H1 (cell line): ENCODE data around the gene RGN. TPM values are rescaled to one million over a fixed set of nuclear protein-coding genes. Genes with fewer than 3 reads are reported as not detected.

Source experiments
- CTCF ChIA-PET: fragments of 300-600 bp; sonication (Branson Sonifier 250); formaldehyde crosslinking; loops from one replicate; lab custom pipeline; 2021; ENCODE audit not compliant: partially characterized antibody; lab: Charles Lee
- POLR2A ChIA-PET: fragments of 300-600 bp; sonication (Branson Sonifier 250); formaldehyde crosslinking; loops from one replicate; lab custom pipeline; 2021; ENCODE audit warnings: inconsistent platforms; ENCODE audit not compliant: partially characterized antibody; lab: Charles Lee
- DNase-seq, 2 experiments: peaks; one replicate each; pipeline versions ENCODE4 v3.0.0 to v3.0.0-alpha.2; 2010 to 2022; ENCODE audit warnings: low spot score in 2 of 2, low read depth in 1 of 2, mixed read lengths in 1 of 2
- FAIRE-seq: peaks from 2 replicates; lab custom pipeline; 2011; peaks lifted over from hg19 to GRCh38; lab: Jason Lieb, UNC
- H2AFZ ChIP-seq: 2 replicates; pipeline ENCODE4 v1.8.1; 2012; ENCODE audit warnings: low read length, inconsistent platforms
- H2AK5ac ChIP-seq: 2 replicates; pipeline ENCODE4 v1.6.1; 2013; ENCODE audit warnings: low read depth, low read length
- H2BK120ac ChIP-seq: replicated peaks from 2 replicates; pipeline ENCODE3; 2013; ENCODE audit warnings: low read depth, low read length, inconsistent platforms
- H2BK12ac ChIP-seq: 2 replicates; pipeline ENCODE4 v1.6.1; 2013; ENCODE audit warnings: low read depth, low read length
- H2BK15ac ChIP-seq: 2 replicates; pipeline ENCODE4 v1.6.1; 2013; ENCODE audit warnings: low read length
- H2BK20ac ChIP-seq: 2 replicates; pipeline ENCODE4 v1.6.1; 2013; ENCODE audit warnings: low read length
- H2BK5ac ChIP-seq: 2 replicates; pipeline ENCODE4 v1.6.1; 2013; ENCODE audit warnings: low read depth, low read length
- H3K14ac ChIP-seq: 2 replicates; pipeline ENCODE4 v1.6.1; 2013; ENCODE audit warnings: inconsistent platforms; ENCODE audit not compliant: insufficient read length
- H3K18ac ChIP-seq: 2 replicates; pipeline ENCODE4 v1.6.1; 2013; ENCODE audit warnings: low read length; ENCODE audit errors: extremely low read depth
- H3K23ac ChIP-seq: 2 replicates; pipeline ENCODE4 v1.6.1; 2013; ENCODE audit warnings: inconsistent platforms; ENCODE audit not compliant: insufficient read length
- H3K23me2 ChIP-seq: 2 replicates; pipeline ENCODE4 v1.6.1; 2013; ENCODE audit warnings: low read depth, low read length
- H3K27ac ChIP-seq: 2 replicates; pipeline ENCODE4 v1.6.1; 2011; ENCODE audit warnings: low read depth, low read length, inconsistent platforms
- H3K27me3 ChIP-seq, 4 experiments: replicated peaks in 1 of 4; 1 replicate in 1 of 4; 2 replicates in 3 of 4; pipeline versions ENCODE4 v1.6.1 to v1.8.1; 2011 to 2013; ENCODE audit warnings: low read length in 3 of 4, mild to moderate bottlenecking in 3 of 4, inconsistent platforms in 2 of 4, mixed read lengths in 2 of 4, moderate library complexity in 1 of 4; ENCODE audit not compliant: control insufficient read depth in 3 of 4, insufficient read depth in 3 of 4; ENCODE audit errors: extremely low read depth in 1 of 4
- H3K36me3 ChIP-seq, 4 experiments: 2 replicates each; pipeline versions ENCODE4 v1.6.1 to v1.8.1; 2011 to 2013; ENCODE audit warnings: mild to moderate bottlenecking in 4 of 4, low read length in 3 of 4, moderate library complexity in 2 of 4, control low read depth in 1 of 4, inconsistent platforms in 1 of 4; ENCODE audit not compliant: insufficient read depth in 4 of 4, control insufficient read depth in 2 of 4
- H3K4ac ChIP-seq: replicated peaks from 2 replicates; pipeline ENCODE3; 2013; ENCODE audit warnings: low read length, low read depth, mixed read lengths, inconsistent platforms; ENCODE audit not compliant: insufficient read length
- H3K4me1 ChIP-seq, 4 experiments: replicated peaks in 1 of 4; 1 replicate in 1 of 4; 2 replicates in 3 of 4; pipeline versions ENCODE4 v1.6.1 to v1.8.1; 2011 to 2013; ENCODE audit warnings: low read length in 3 of 4, inconsistent platforms in 2 of 4, mixed read lengths in 1 of 4; ENCODE audit not compliant: insufficient read depth in 4 of 4, control insufficient read depth in 3 of 4
- H3K4me2 ChIP-seq, 2 experiments: 2 replicates each; pipeline versions ENCODE4 v1.6.1 to v1.8.1; 2011 to 2013; ENCODE audit warnings: low read depth in 2 of 2, low read length in 2 of 2, control low read depth in 1 of 2, inconsistent platforms in 1 of 2, mild to moderate bottlenecking in 1 of 2; ENCODE audit not compliant: insufficient read depth in 1 of 2
- H3K4me3 ChIP-seq, 4 experiments: fragments of 200-600, 300-600 bp in 1 of 4; sonication (generic), shearing (Covaris generic), sonication (Bioruptor Twin) in 1 of 4; 2 replicates each; pipeline versions ENCODE4 v1.5.1 to v1.8.1; 2011 to 2016; ENCODE audit warnings: low read length in 4 of 4, low read depth in 3 of 4, control low read depth in 2 of 4, inconsistent platforms in 2 of 4, mild to moderate bottlenecking in 2 of 4, mixed read lengths in 1 of 4, moderate library complexity in 1 of 4; ENCODE audit not compliant: insufficient read depth in 2 of 4; ENCODE audit errors: extremely low read depth in 1 of 4
- H3K56ac ChIP-seq: replicated peaks from 2 replicates; pipeline ENCODE3; 2013; ENCODE audit warnings: low read depth, mild to moderate bottlenecking, mixed read lengths, low read length, inconsistent platforms; ENCODE audit not compliant: insufficient read length
- H3K79me1 ChIP-seq: 2 replicates; pipeline ENCODE4 v1.6.1; 2013; ENCODE audit warnings: low read depth, low read length, control low read depth
- H3K79me2 ChIP-seq, 2 experiments: 2 replicates each; pipeline versions ENCODE4 v1.6.1 to v1.8.1; 2012 to 2013; ENCODE audit warnings: low read length in 2 of 2, mild to moderate bottlenecking in 2 of 2, inconsistent platforms in 1 of 2; ENCODE audit not compliant: insufficient read depth in 2 of 2, control insufficient read depth in 1 of 2
- H3K9ac ChIP-seq, 4 experiments: replicated peaks in 1 of 4; 1 replicate in 1 of 4; 2 replicates in 3 of 4; pipeline versions ENCODE4 v1.6.1 to v1.8.1; 2011 to 2013; ENCODE audit warnings: low read depth in 3 of 4, low read length in 3 of 4, control low read depth in 2 of 4, mild to moderate bottlenecking in 2 of 4, moderate library complexity in 2 of 4, inconsistent platforms in 1 of 4; ENCODE audit errors: extremely low read depth in 1 of 4
- H3K9me3 ChIP-seq, 2 experiments: 2 replicates each; pipeline versions ENCODE4 v1.6.1 to v1.8.1; 2012 to 2013; ENCODE audit warnings: mild to moderate bottlenecking in 2 of 2, moderate library complexity in 2 of 2, control low read depth in 1 of 2, inconsistent platforms in 1 of 2, low read depth in 1 of 2, low read length in 1 of 2, mixed read lengths in 1 of 2; ENCODE audit not compliant: insufficient read depth in 2 of 2
- H4K20me1 ChIP-seq, 2 experiments: replicated peaks in 1 of 2; 2 replicates each; pipeline versions ENCODE3 to v1.8.1; 2011 to 2013; ENCODE audit warnings: inconsistent platforms in 2 of 2, low read length in 2 of 2, mild to moderate bottlenecking in 1 of 2; ENCODE audit not compliant: insufficient read depth in 2 of 2, control insufficient read depth in 1 of 2
- H4K5ac ChIP-seq: 2 replicates; pipeline ENCODE4 v1.6.1; 2013; ENCODE audit warnings: low read length, low read depth, mixed read lengths, inconsistent platforms; ENCODE audit not compliant: insufficient read length
- H4K8ac ChIP-seq: 2 replicates; pipeline ENCODE4 v1.8.0; 2013; ENCODE audit warnings: mild to moderate bottlenecking, moderate library complexity, low read length, inconsistent platforms; ENCODE audit not compliant: insufficient read depth; ENCODE audit errors: extremely low read depth
- H4K91ac ChIP-seq: replicated peaks from 2 replicates; pipeline ENCODE3; 2013; ENCODE audit warnings: low read length, mixed read lengths, inconsistent platforms; ENCODE audit not compliant: insufficient read length
- ATF2 ChIP-seq: IDR thresholded peaks from 2 replicates; pipeline ENCODE4 v1.6.1; 2012; ENCODE audit warnings: low read length, inconsistent platforms
- BCL11A ChIP-seq, 2 experiments: IDR thresholded peaks; one replicate each; pipeline ENCODE4 v1.6.1; 2011; ENCODE audit warnings: low read depth in 2 of 2, low read length in 2 of 2, mild to moderate bottlenecking in 2 of 2
- CHD2 ChIP-seq: IDR thresholded peaks from 2 replicates; pipeline ENCODE4 v1.6.1; 2012; ENCODE audit warnings: low read length, improper control_type of control experiment
- HDAC2 ChIP-seq, 2 experiments: fragments of 300-600 bp in 1 of 2; sonication (generic) in 1 of 2; IDR thresholded peaks; 2 replicates each; pipeline ENCODE4 v1.6.1; 2011 to 2012; ENCODE audit warnings: low read depth in 2 of 2, low read length in 2 of 2, mild to moderate bottlenecking in 2 of 2, moderate library complexity in 2 of 2, borderline replicate concordance in 1 of 2, inconsistent platforms in 1 of 2
- NANOG ChIP-seq: IDR thresholded peaks from 2 replicates; pipeline ENCODE4 v1.6.1; 2011; ENCODE audit warnings: low read length, low read depth, mild to moderate bottlenecking, inconsistent platforms; ENCODE audit not compliant: insufficient read depth, poor library complexity, severe bottlenecking
- POU5F1 ChIP-seq: IDR thresholded peaks from 2 replicates; pipeline ENCODE4 v1.6.1; 2011; ENCODE audit warnings: low read depth, mild to moderate bottlenecking, low read length, moderate library complexity
- SAP30 ChIP-seq: fragments of 300-600 bp; sonication (generic); IDR thresholded peaks from 2 replicates; pipeline ENCODE4 v1.7.1; 2012; ENCODE audit warnings: low read length, moderate library complexity, mild to moderate bottlenecking, inconsistent platforms; ENCODE audit not compliant: insufficient read depth, insufficient replicate concordance
- SP4 ChIP-seq: IDR thresholded peaks from 2 replicates; pipeline ENCODE4 v1.6.1; 2012; ENCODE audit warnings: low read length, inconsistent platforms
- TCF12 ChIP-seq: IDR thresholded peaks from 2 replicates; pipeline ENCODE4 v1.6.1; 2011; ENCODE audit warnings: low read depth, mild to moderate bottlenecking, low read length
- YY1 ChIP-seq: IDR thresholded peaks from 2 replicates; pipeline ENCODE4 v1.6.1; 2011; ENCODE audit warnings: low read depth, mild to moderate bottlenecking, low read length
- WGBS, 2 experiments: shearing (Covaris generic) in 1 of 2; methylation state at CpG; one replicate each; pipeline versions ENCODE4 v1.1.6 to v1.1.7; 2013 to 2015; ENCODE audit warnings: low lambda C conversion rate in 2 of 2, mixed read lengths in 2 of 2, inconsistent platforms in 1 of 2, low coverage in 1 of 2, missing lambda C conversion rate in 1 of 2; ENCODE audit not compliant: insufficient replicate concordance in 2 of 2, insufficient coverage in 1 of 2, insufficient read length in 1 of 2; ENCODE audit errors: extremely low coverage in 1 of 2, missing lambda C conversion rate in 1 of 2; 5-methylcytosine and 5-hydroxymethylcytosine counted together
- polyA plus RNA-seq, 7 experiments: library from polyadenylated mRNA; depleted of rRNA in 3 of 7; stranded (reverse) in 5 of 7; unstranded in 2 of 7; fragments of >200 nt in 5 of 7; fragments of 200-250 nt in 2 of 7; gene quantifications; 1 replicate in 5 of 7; 2 replicates in 1 of 7; 4 replicates in 1 of 7; pipeline versions ENCODE4 v1.2.1 to v1.2.3, GENCODE V29; 2011 to 2013; ENCODE audit warnings: missing spikeins in 2 of 7, mixed read lengths in 2 of 7
- total RNA-seq: library from RNA; stranded (reverse); fragmentation: NEBNext Ultra II Directional; extraction: Animal tissue kit (Norgen Biotek cat#: 25700); gene quantifications from 2 replicates; pipeline ENCODE4 v1.2.1, GENCODE V29; 2021
- TF ChIP-seq, protein P1 (sequence below): IDR thresholded peaks from 2 replicates; pipeline ENCODE4 v1.6.1; 2011; ENCODE audit warnings: low read length, improper control_type of control experiment

RGN gene
- total and polyA plus RNA-seq, 2 of the 8 experiments (the other 6 are each of a cell fraction or from before 2014, with no cell fraction given): 0.32 to 3.1 TPM

GRCh38 chrX:47133493-47133892 is 55.2 kb downstream of the RGN start:
- Histone ChIP-seq H3K36me3 (no peaks in the 10 kb centered on the region), H4K20me1 (no peaks in the 10 kb centered on the region), H2AK5ac (no peak overlapping the region), H3K4me1 (no peaks in the 10 kb centered on the region), H2BK15ac (no peak overlapping the region), H3K79me1 (no peaks in the 10 kb centered on the region), H4K8ac (no peak overlapping the region), H3K18ac (no peak overlapping the region), H2BK5ac (no peak overlapping the region), H3K4me3 (no peak overlapping the region), H3K56ac (no peak overlapping the region), H2BK12ac (no peak overlapping the region), H2BK20ac (no peak overlapping the region), H3K23me2 (no peaks in the 10 kb centered on the region), H4K5ac (no peak overlapping the region), H3K4me2 (no peak overlapping the region), H3K79me2 (no peaks in the 10 kb centered on the region), H3K4ac (no peak overlapping the region), H3K27me3 (no peaks in the 10 kb centered on the region), H3K14ac (no peak overlapping the region), H4K91ac (no peak overlapping the region), H3K9me3 (no peaks in the 10 kb centered on the region), H2AFZ (no peak overlapping the region), H2BK120ac (no peak overlapping the region), H3K27ac (no peak overlapping the region), H3K23ac (no peak overlapping the region), H3K9ac (no peak overlapping the region)
- WGBS, 2 experiments: 89% methylated on average over 5 of the region's 5 CpGs; no CpG with 5 or more reads in 1 of the 2 experiments
- FAIRE-seq (no peak), DNase-seq (no peak)
- ChIA-PET POLR2A (interaction anchor here (0.6 to 1.0 kb wide), 2 partner anchors 17 to 355 kb away, joined by 3 read pairs; no protein-coding TSS in a partner anchor), CTCF (no interaction called here)
- TF ChIP-seq CHD2: no peak
- no peak for TF ChIP-seq BCL11A (IDR thresholded peaks at IDR 0.05; ENCODE audit: low read depth in 2 of 2, low read length in 2 of 2)
- no peak for TF ChIP-seq ATF2
- TF ChIP-seq HDAC2 (IDR thresholded peaks at IDR 0.05; ENCODE audit: borderline replicate concordance in 1 of 2, low read depth in 2 of 2, low read length in 2 of 2): no peak
- TF ChIP-seq TCF12: no peak
- no peak for TF ChIP-seq NANOG
- no peak for TF ChIP-seq SP4
- TF ChIP-seq YY1: no peak
- TF ChIP-seq POU5F1: no peak
- TF ChIP-seq, protein P1, sequence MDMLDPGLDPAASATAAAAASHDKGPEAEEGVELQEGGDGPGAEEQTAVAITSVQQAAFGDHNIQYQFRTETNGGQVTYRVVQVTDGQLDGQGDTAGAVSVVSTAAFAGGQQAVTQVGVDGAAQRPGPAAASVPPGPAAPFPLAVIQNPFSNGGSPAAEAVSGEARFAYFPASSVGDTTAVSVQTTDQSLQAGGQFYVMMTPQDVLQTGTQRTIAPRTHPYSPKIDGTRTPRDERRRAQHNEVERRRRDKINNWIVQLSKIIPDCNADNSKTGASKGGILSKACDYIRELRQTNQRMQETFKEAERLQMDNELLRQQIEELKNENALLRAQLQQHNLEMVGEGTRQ: no peak
- no peak for TF ChIP-seq SAP30
